SK-N-MC (cell line): Measurements from ENCODE around the gene VPS41.

Source experiments
- EZH2 ChIP-seq: fragments of 200-600 bp; sonication (generic); IDR thresholded peaks from one replicate; pipeline ENCODE4 v1.6.1; 2017; ENCODE audit warnings: antibody characterized with exemption
- FOXP2 ChIP-seq: optimal IDR thresholded peaks from 2 replicates; pipeline ENCODE3; 2011; ENCODE audit warnings: mild to moderate bottlenecking, moderate library complexity; ENCODE audit not compliant: insufficient read depth; ENCODE audit errors: extremely low read length, control extremely low read depth
- POLR2AphosphoS5 ChIP-seq: IDR thresholded peaks from 2 replicates; pipeline ENCODE4 v1.6.1; 2012; ENCODE audit warnings: mild to moderate bottlenecking, low read depth, low read length, borderline replicate concordance

GRCh38 chr7:38839851-38840250 lies 69.1 kb downstream of the VPS41 start:
- TF ChIP-seq EZH2 (no peak), FOXP2 (no peak), POLR2AphosphoS5 (no peak)
